HG03432 (cell line): ENCODE results near the gene ZNF684.
"Not testable (repeated sequence)": the region's sequence is repeated elsewhere in the genome, so short reads cannot be mapped to it uniquely, and the experiment has no call there.

Experiments used
- ATAC-seq: cut with Tn5 transposase; IDR thresholded peaks from one replicate; pipeline ENCODE4 v1.9.1; 2021; ENCODE audit warnings: mild to moderate bottlenecking, moderate library complexity; ENCODE audit not compliant: unreplicated experiment

Gene ZNF684

GRCh38 chr1:40531381-40532061 is at the start of gene ZNF684:
TSS of gene ZNF684 (plus strand) at chr1:40531637. CDS start at chr1:40533167, 1,530 bp downstream.
- peak; percentile 91 for ATAC-seq

- no peak for ATAC-seq
These were observed 36.0 kb upstream of the ZNF684 start for GRCh38 chr1:40495315-40495903.

- not testable (repeated sequence) for ATAC-seq
These were observed 28.8 kb upstream of the ZNF684 start for GRCh38 chr1:40502651-40503050.

- ATAC-seq = no peak
These were observed 23.5 kb upstream of the ZNF684 start for GRCh38 chr1:40507973-40508372.

GRCh38 chr1:40508375-40509341 is 22.8 kb upstream of the ZNF684 start, which contains the start of gene EXO5:
TSS of gene EXO5 (plus strand) at chr1:40508767. CDS start at chr1:40514545, 5,778 bp downstream.
- peak; percentile 89 for ATAC-seq

- no peak for ATAC-seq
These were observed 11.9 kb upstream of the ZNF684 start for GRCh38 chr1:40519517-40519916.

- ATAC-seq = no peak
These were observed 579 bp upstream of the ZNF684 start for GRCh38 chr1:40530735-40531380.

- no peak for ATAC-seq
These were observed 589 bp downstream of the ZNF684 start for GRCh38 chr1:40532062-40532389.

- ATAC-seq = no peak
These were observed 1.5 kb downstream of the ZNF684 start for GRCh38 chr1:40532844-40533424.

GRCh38 chr1:40534589-40534988 is 3.2 kb downstream of the ZNF684 start:
- ATAC-seq = no peak

GRCh38 chr1:40535732-40536131 is 4.3 kb downstream of the ZNF684 start:
- no peak for ATAC-seq

- no peak for ATAC-seq
These were observed 7.9 kb downstream of the ZNF684 start for GRCh38 chr1:40539338-40539737.

GRCh38 chr1:40546957-40547356 is 15.5 kb downstream of the ZNF684 start:
- no peak for ATAC-seq

- no peak for ATAC-seq
These were observed 21.6 kb downstream of the ZNF684 start for GRCh38 chr1:40553017-40553416.

- not testable (repeated sequence) for ATAC-seq
These were observed 23.4 kb downstream of the ZNF684 start for GRCh38 chr1:40554807-40555206.

- no peak for ATAC-seq
These were observed 24.7 kb downstream of the ZNF684 start for GRCh38 chr1:40556121-40556520.

- not testable (repeated sequence) for ATAC-seq
These were observed 26.8 kb downstream of the ZNF684 start for GRCh38 chr1:40558241-40558640.

GRCh38 chr1:40562185-40562584 is 30.7 kb downstream of the ZNF684 start:
- ATAC-seq = no peak

- ATAC-seq = no peak
These were observed 31.8 kb downstream of the ZNF684 start for GRCh38 chr1:40563266-40563665.

GRCh38 chr1:40564506-40564905 is 33.1 kb downstream of the ZNF684 start:
- ATAC-seq = no peak

GRCh38 chr1:40564913-40565312 is 33.5 kb downstream of the ZNF684 start:
- no peak for ATAC-seq
